ENCODE data around the gene FAT1. TPM values are rescaled to one million over a fixed set of nuclear protein-coding genes. Genes with fewer than 3 reads are reported as not detected.

Gene FAT1
- total RNA-seq, 2 experiments from 2014 or later, result not detected

- DNase-seq, result no peak
- Mint-ChIP-seq H3K4me3 (no peak overlapping the region), H3K4me1 (ENCODE audit: low read depth) (peaks cover 2% of the 10 kb centered on the region), H3K27me3 (no peaks in the 10 kb centered on the region), H3K9me3 (peaks cover 4% of the 10 kb centered on the region), H3K36me3 (no peaks in the 10 kb centered on the region), H3K27ac (no peak overlapping the region)
- ChIA-PET CTCF (no interaction called here), POLR2A (no interaction called here)
- intact Hi-C loops (cut with micrococcal nuclease), result no loop called here
Observed at GRCh38 chr4:186624951-186625350, 98.7 kb downstream of the FAT1 start.

GRCh38 chr4:186623546-186623945, 100.1 kb downstream of the FAT1 start:
- H3K4me3 Mint-ChIP-seq, result no peak overlapping the region
- POLR2A ChIA-PET, result no interaction called here
- no peaks in the 10 kb centered on the region for H3K27me3 Mint-ChIP-seq
- H3K36me3 Mint-ChIP-seq, result no peaks in the 10 kb centered on the region
- H3K27ac Mint-ChIP-seq, result no peak overlapping the region
- H3K4me1 Mint-ChIP-seq (ENCODE audit: low read depth), result peaks cover 2% of the 10 kb centered on the region
- CTCF ChIA-PET, result no interaction called here
- DNase-seq, result no peak
- intact Hi-C loops (cut with micrococcal nuclease), result no loop called here
- H3K9me3 Mint-ChIP-seq, result peaks cover 2% of the 10 kb centered on the region

- Mint-ChIP-seq H3K27me3 (no peaks in the 10 kb centered on the region), H3K4me1 (ENCODE audit: low read depth) (peaks cover 2% of the 10 kb centered on the region), H3K27ac (no peak overlapping the region), H3K4me3 (no peak overlapping the region), H3K36me3 (no peaks in the 10 kb centered on the region), H3K9me3 (peaks cover 2% of the 10 kb centered on the region)
- DNase-seq, result no peak
- POLR2A ChIA-PET, result no interaction called here
- CTCF ChIA-PET, result no interaction called here
- intact Hi-C loops (cut with micrococcal nuclease), result no loop called here
Observed at GRCh38 chr4:186622788-186623464, 100.7 kb downstream of the FAT1 start.

GRCh38 chr4:186621959-186622553, 101.6 kb downstream of the FAT1 start:
- POLR2A ChIA-PET, result no interaction called here
- CTCF ChIA-PET, result no interaction called here
- H3K27me3 Mint-ChIP-seq, result no peaks in the 10 kb centered on the region
- H3K9me3 Mint-ChIP-seq, result peaks cover 2% of the 10 kb centered on the region
- H3K27ac Mint-ChIP-seq, result no peak overlapping the region
- no peaks in the 10 kb centered on the region for H3K4me1 Mint-ChIP-seq (ENCODE audit: low read depth)
- H3K4me3 Mint-ChIP-seq, result no peak overlapping the region
- DNase-seq, result no peak
- H3K36me3 Mint-ChIP-seq, result no peaks in the 10 kb centered on the region
- intact Hi-C loops (cut with micrococcal nuclease), result no loop called here

- no peak for DNase-seq
- Mint-ChIP-seq H3K9me3 (no peaks in the 10 kb centered on the region), H3K27ac (no peak overlapping the region), H3K27me3 (no peaks in the 10 kb centered on the region), H3K36me3 (no peaks in the 10 kb centered on the region), H3K4me1 (ENCODE audit: low read depth) (no peaks in the 10 kb centered on the region), H3K4me3 (no peak overlapping the region)
- intact Hi-C loops (cut with micrococcal nuclease), result no loop called here
- ChIA-PET POLR2A (no interaction called here), CTCF (no interaction called here)
Observed at GRCh38 chr4:186619088-186619487, 104.6 kb downstream of the FAT1 start.

- CTCF ChIA-PET, result no interaction called here
- Mint-ChIP-seq H3K27me3 (peaks cover under 1% of the 10 kb centered on the region), H3K27ac (no peak overlapping the region), H3K4me1 (ENCODE audit: low read depth) (no peaks in the 10 kb centered on the region), H3K4me3 (no peak overlapping the region), H3K9me3 (no peaks in the 10 kb centered on the region), H3K36me3 (no peaks in the 10 kb centered on the region)
- intact Hi-C loops (cut with micrococcal nuclease), result no loop called here
- POLR2A ChIA-PET, result no interaction called here
- no peak for DNase-seq
Observed at GRCh38 chr4:186617921-186618320, 105.7 kb downstream of the FAT1 start.

GRCh38 chr4:186607490-186607889, 116.2 kb downstream of the FAT1 start:
- Mint-ChIP-seq H3K27ac (no peak overlapping the region), H3K4me3 (no peak overlapping the region), H3K36me3 (no peaks in the 10 kb centered on the region), H3K4me1 (ENCODE audit: low read depth) (no peaks in the 10 kb centered on the region), H3K9me3 (no peaks in the 10 kb centered on the region), H3K27me3 (no peaks in the 10 kb centered on the region)
- ChIA-PET POLR2A (no interaction called here), CTCF (no interaction called here)
- intact Hi-C loops (cut with micrococcal nuclease), result no loop called here
- DNase-seq, result no peak

- Mint-ChIP-seq H3K9me3 (no peaks in the 10 kb centered on the region), H3K27ac (no peak overlapping the region), H3K36me3 (no peaks in the 10 kb centered on the region), H3K4me1 (ENCODE audit: low read depth) (no peaks in the 10 kb centered on the region), H3K27me3 (no peaks in the 10 kb centered on the region), H3K4me3 (no peak overlapping the region)
- ChIA-PET CTCF (interaction anchor here (1.4 kb wide), 1 partner anchor 20 kb away, joined by 3 read pairs; no protein-coding TSS in a partner anchor), POLR2A (no interaction called here)
- no peak for DNase-seq
- intact Hi-C loops (cut with micrococcal nuclease), result no loop called here
Observed at GRCh38 chr4:186606591-186606992, 117.1 kb downstream of the FAT1 start.

GRCh38 chr4:186605261-186605865, 118.3 kb downstream of the FAT1 start:
- H3K9me3 Mint-ChIP-seq, result no peaks in the 10 kb centered on the region
- intact Hi-C loops (cut with micrococcal nuclease), result no loop called here
- DNase-seq, result no peak
- no peak overlapping the region for H3K27ac Mint-ChIP-seq
- POLR2A ChIA-PET, result no interaction called here
- H3K36me3 Mint-ChIP-seq, result no peaks in the 10 kb centered on the region
- no peaks in the 10 kb centered on the region for H3K27me3 Mint-ChIP-seq
- no peaks in the 10 kb centered on the region for H3K4me1 Mint-ChIP-seq (ENCODE audit: low read depth)
- CTCF ChIA-PET, result interaction anchor here (1.4 kb wide), 1 partner anchor 18 kb away, joined by 3 read pairs; no protein-coding TSS in a partner anchor
- no peak overlapping the region for H3K4me3 Mint-ChIP-seq

- POLR2A ChIA-PET, result no interaction called here
- CTCF ChIA-PET, result interaction anchor here (0.6 kb wide), 1 partner anchor 412 kb away, joined by 3 read pairs; no protein-coding TSS in a partner anchor
- intact Hi-C loops (cut with micrococcal nuclease), result no loop called here
- no peak overlapping the region for H3K4me3 Mint-ChIP-seq
- H3K4me1 Mint-ChIP-seq (ENCODE audit: low read depth), result no peaks in the 10 kb centered on the region
- H3K36me3 Mint-ChIP-seq, result no peaks in the 10 kb centered on the region
- H3K9me3 Mint-ChIP-seq, result no peaks in the 10 kb centered on the region
- no peaks in the 10 kb centered on the region for H3K27me3 Mint-ChIP-seq
- DNase-seq, result no peak
- H3K27ac Mint-ChIP-seq, result no peak overlapping the region
Observed at GRCh38 chr4:186604124-186604807, 119.4 kb downstream of the FAT1 start.

GRCh38 chr4:186602978-186603377, 120.7 kb downstream of the FAT1 start:
- ChIA-PET POLR2A (no interaction called here), CTCF (no interaction called here)
- H3K36me3 Mint-ChIP-seq, result no peaks in the 10 kb centered on the region
- no peaks in the 10 kb centered on the region for H3K4me1 Mint-ChIP-seq (ENCODE audit: low read depth)
- no peak overlapping the region for H3K4me3 Mint-ChIP-seq
- intact Hi-C loops (cut with micrococcal nuclease), result no loop called here
- H3K9me3 Mint-ChIP-seq, result no peaks in the 10 kb centered on the region
- no peak overlapping the region for H3K27ac Mint-ChIP-seq
- no peaks in the 10 kb centered on the region for H3K27me3 Mint-ChIP-seq
- DNase-seq, result no peak

GRCh38 chr4:186599483-186599882, 124.2 kb downstream of the FAT1 start:
- Mint-ChIP-seq H3K27ac (no peak overlapping the region), H3K4me3 (no peak overlapping the region), H3K36me3 (no peaks in the 10 kb centered on the region), H3K9me3 (no peaks in the 10 kb centered on the region), H3K27me3 (peaks cover 4% of the 10 kb centered on the region), H3K4me1 (ENCODE audit: low read depth) (no peaks in the 10 kb centered on the region)
- intact Hi-C loops (cut with micrococcal nuclease), result no loop called here
- DNase-seq, result no peak
- ChIA-PET CTCF (no interaction called here), POLR2A (no interaction called here)
